H9 (cell line): ENCODE data around the gene CHN1. TPM values are rescaled to one million over a fixed set of nuclear protein-coding genes. Genes with fewer than 3 reads are reported as not detected.

ENCODE experiments used
- DNase-seq: peaks from one replicate; pipeline ENCODE4 v3.0.0-alpha.2; 2017
- H2AFZ ChIP-seq: one replicate; pipeline ENCODE4 v1.6.1; 2013; ENCODE audit warnings: mild to moderate bottlenecking, low read length, control low read depth, moderate library complexity
- H2AK5ac ChIP-seq: 2 replicates; pipeline ENCODE4 v1.6.1; 2013; ENCODE audit warnings: low read length, control low read depth, mixed read lengths; ENCODE audit not compliant: insufficient read length
- H2BK120ac ChIP-seq: one replicate; pipeline ENCODE4 v1.6.1; 2013; ENCODE audit warnings: low read depth, mild to moderate bottlenecking, low read length, control low read depth, inconsistent platforms; ENCODE audit not compliant: poor library complexity, severe bottlenecking
- H2BK12ac ChIP-seq: 2 replicates; pipeline ENCODE4 v1.6.1; 2013; ENCODE audit warnings: low read length, control low read depth, mixed read lengths, low read depth; ENCODE audit not compliant: insufficient read length
- H2BK15ac ChIP-seq: 2 replicates; pipeline ENCODE4 v1.6.1; 2013; ENCODE audit warnings: low read depth, low read length, control low read depth
- H2BK20ac ChIP-seq: one replicate; pipeline ENCODE4 v1.6.1; 2013; ENCODE audit warnings: low read depth, mild to moderate bottlenecking, low read length, control low read depth, inconsistent platforms; ENCODE audit not compliant: poor library complexity, severe bottlenecking
- H2BK5ac ChIP-seq: 2 replicates; pipeline ENCODE4 v1.6.1; 2013; ENCODE audit warnings: low read length, control low read depth, mixed read lengths; ENCODE audit not compliant: insufficient read length
- H3K14ac ChIP-seq: 2 replicates; pipeline ENCODE4 v1.6.1; 2013; ENCODE audit warnings: low read length, control low read depth; ENCODE audit not compliant: insufficient read depth
- H3K18ac ChIP-seq: 2 replicates; pipeline ENCODE4 v1.6.1; 2013; ENCODE audit warnings: low read depth, mild to moderate bottlenecking, mixed read lengths, low read length, control low read depth; ENCODE audit not compliant: insufficient read length
- H3K23ac ChIP-seq: 2 replicates; pipeline ENCODE4 v1.6.1; 2013; ENCODE audit warnings: low read length, control low read depth, mixed read lengths, low read depth; ENCODE audit not compliant: insufficient read length
- H3K23me2 ChIP-seq: 2 replicates; pipeline ENCODE4 v1.6.1; 2013; ENCODE audit warnings: low read depth, mild to moderate bottlenecking, mixed read lengths, low read length, control low read depth; ENCODE audit not compliant: insufficient read length, poor library complexity, severe bottlenecking
- H3K27ac ChIP-seq: 2 replicates; pipeline ENCODE4 v1.5.1; 2013; ENCODE audit warnings: low read length, control low read depth, mixed read lengths, low read depth; ENCODE audit not compliant: insufficient read length
- H3K27me3 ChIP-seq: 2 replicates; pipeline ENCODE4 v1.6.1; 2013; ENCODE audit warnings: low read length, control low read depth, inconsistent platforms; ENCODE audit not compliant: insufficient read depth
- H3K4ac ChIP-seq: 2 replicates; pipeline ENCODE4 v1.6.1; 2013; ENCODE audit warnings: low read depth, mild to moderate bottlenecking, control low read depth, inconsistent platforms, low read length, moderate library complexity
- H3K4me1 ChIP-seq: 2 replicates; pipeline ENCODE4 v1.6.1; 2013; ENCODE audit warnings: low read length, control low read depth, inconsistent platforms; ENCODE audit not compliant: insufficient read depth
- H3K4me2 ChIP-seq: 2 replicates; pipeline ENCODE4 v1.6.1; 2013; ENCODE audit warnings: low read length, control low read depth, mixed read lengths; ENCODE audit not compliant: insufficient read length, insufficient read depth
- H3K56ac ChIP-seq: 2 replicates; pipeline ENCODE4 v1.6.1; 2013; ENCODE audit warnings: low read depth, mild to moderate bottlenecking, mixed read lengths, low read length, control low read depth; ENCODE audit not compliant: insufficient read length
- H3K79me1 ChIP-seq: 2 replicates; pipeline ENCODE4 v1.6.1; 2013; ENCODE audit warnings: low read depth, mild to moderate bottlenecking, moderate library complexity, low read length, control low read depth, inconsistent platforms; ENCODE audit not compliant: insufficient read depth, poor library complexity, severe bottlenecking
- H3K79me2 ChIP-seq: 2 replicates; pipeline ENCODE4 v1.6.1; 2013; ENCODE audit warnings: low read length, control low read depth, inconsistent platforms; ENCODE audit not compliant: insufficient read depth
- H3K9ac ChIP-seq: 2 replicates; pipeline ENCODE4 v1.6.1; 2013; ENCODE audit warnings: low read length, control low read depth, mixed read lengths; ENCODE audit not compliant: insufficient read length; ENCODE audit errors: extremely low read depth
- H3K9me3 ChIP-seq: one replicate; pipeline ENCODE4 v1.6.1; 2013; ENCODE audit warnings: low read depth, low read length, inconsistent platforms; ENCODE audit not compliant: control insufficient read depth
- H3T11ph ChIP-seq: one replicate; pipeline ENCODE4 v1.6.1; 2013; ENCODE audit warnings: mild to moderate bottlenecking, low read length, control low read depth, inconsistent platforms
- H4K20me1 ChIP-seq: one replicate; pipeline ENCODE4 v1.6.1; 2013; ENCODE audit not compliant: control insufficient read depth, insufficient read length, insufficient read depth
- H4K5ac ChIP-seq: 2 replicates; pipeline ENCODE4 v1.6.1; 2013; ENCODE audit warnings: low read depth, mild to moderate bottlenecking, mixed read lengths, low read length, control low read depth; ENCODE audit not compliant: insufficient read length
- H4K8ac ChIP-seq: replicated peaks from 2 replicates; pipeline ENCODE4 v1.6.1; 2013; ENCODE audit warnings: low read length, control low read depth, mixed read lengths, low read depth; ENCODE audit not compliant: insufficient read length
- H4K91ac ChIP-seq: 2 replicates; pipeline ENCODE4 v1.6.1; 2013; ENCODE audit warnings: low read depth, mild to moderate bottlenecking, moderate library complexity, mixed read lengths, low read length, control low read depth; ENCODE audit not compliant: insufficient read length
- H3K27ac Mint-ChIP-seq, 3 experiments: 2 replicates in 2 of 3; 3 replicates in 1 of 3; pipeline ENCODE4 v1.8.0; 2020 to 2021; ENCODE audit warnings: mixed read lengths in 3 of 3, mild to moderate bottlenecking in 1 of 3, moderate library complexity in 1 of 3
- H3K27me3 Mint-ChIP-seq: 2 replicates; pipeline ENCODE4 v1.8.0; 2021; ENCODE audit warnings: low read depth, mild to moderate bottlenecking, moderate library complexity, mixed read lengths
- H3K36me3 Mint-ChIP-seq, 3 experiments: 2 replicates in 2 of 3; 3 replicates in 1 of 3; pipeline ENCODE4 v1.8.0; 2020 to 2021; ENCODE audit warnings: low read depth in 3 of 3, mixed read lengths in 3 of 3; ENCODE audit not compliant: insufficient read depth in 1 of 3
- H3K4me1 Mint-ChIP-seq, 2 experiments: 2 replicates each; pipeline ENCODE4 v1.8.0; 2020; ENCODE audit warnings: mixed read lengths in 2 of 2
- H3K4me3 Mint-ChIP-seq, 2 experiments: 2 replicates in 1 of 2; 3 replicates in 1 of 2; pipeline ENCODE4 v1.8.0; 2020 to 2021; ENCODE audit warnings: mild to moderate bottlenecking in 2 of 2, mixed read lengths in 2 of 2, moderate library complexity in 1 of 2
- H3K9me3 Mint-ChIP-seq, 2 experiments: 2 replicates in 1 of 2; 3 replicates in 1 of 2; pipeline ENCODE4 v1.8.0; 2020; ENCODE audit warnings: mild to moderate bottlenecking in 2 of 2, mixed read lengths in 2 of 2, moderate library complexity in 1 of 2
- WGBS: extraction: QIAGEN DNeasy Blood & Tissue Kit; methylation state at CpG from one replicate; pipeline ENCODE4 v1.1.7; 2013; ENCODE audit warnings: missing lambda C conversion rate, low lambda C conversion rate, mixed read lengths; ENCODE audit not compliant: insufficient read length; ENCODE audit errors: extremely low coverage; 5-methylcytosine and 5-hydroxymethylcytosine counted together
- total RNA-seq: library from RNA; stranded (reverse); gene quantifications from 2 replicates; pipeline ENCODE4 v1.2.1, GENCODE V29; 2021
- TF ChIP-seq, protein P1 (sequence below): fragments of 200-600 bp; sonication (generic); conservative IDR thresholded peaks from 3 replicates; pipeline ENCODE4 v1.8.0; 2021; ENCODE audit warnings: antibody characterized with exemption, mild to moderate bottlenecking

CHN1 gene
- total RNA-seq, 1 experiment from 2014 or later = 33.9 TPM

DNA sequence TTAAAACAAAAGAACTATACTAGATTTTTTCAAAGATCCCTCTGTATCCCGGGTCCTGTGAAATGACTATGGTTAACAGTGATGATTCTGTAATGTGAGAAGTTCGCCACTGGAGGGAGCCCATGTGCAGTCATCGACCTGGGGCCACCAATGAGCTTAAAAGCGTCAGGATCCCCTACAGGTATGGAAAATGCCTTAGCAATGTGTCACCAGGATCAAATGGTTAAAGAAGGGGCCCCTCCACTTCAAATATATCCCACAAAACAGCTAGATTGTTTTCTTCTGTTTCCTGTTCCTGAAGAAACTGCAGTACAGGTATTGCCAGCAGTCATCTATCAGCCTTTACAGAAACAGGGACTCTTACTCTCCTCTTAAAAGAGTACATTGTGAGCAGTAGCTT, 256.2 kb downstream of the CHN1 start:
- H3K4ac ChIP-seq = no peak overlapping the region
- H2AFZ ChIP-seq = no peak overlapping the region
- H3K23ac ChIP-seq = no peak overlapping the region
- no peak overlapping the region for H2BK20ac ChIP-seq
- TF ChIP-seq, protein P1, sequence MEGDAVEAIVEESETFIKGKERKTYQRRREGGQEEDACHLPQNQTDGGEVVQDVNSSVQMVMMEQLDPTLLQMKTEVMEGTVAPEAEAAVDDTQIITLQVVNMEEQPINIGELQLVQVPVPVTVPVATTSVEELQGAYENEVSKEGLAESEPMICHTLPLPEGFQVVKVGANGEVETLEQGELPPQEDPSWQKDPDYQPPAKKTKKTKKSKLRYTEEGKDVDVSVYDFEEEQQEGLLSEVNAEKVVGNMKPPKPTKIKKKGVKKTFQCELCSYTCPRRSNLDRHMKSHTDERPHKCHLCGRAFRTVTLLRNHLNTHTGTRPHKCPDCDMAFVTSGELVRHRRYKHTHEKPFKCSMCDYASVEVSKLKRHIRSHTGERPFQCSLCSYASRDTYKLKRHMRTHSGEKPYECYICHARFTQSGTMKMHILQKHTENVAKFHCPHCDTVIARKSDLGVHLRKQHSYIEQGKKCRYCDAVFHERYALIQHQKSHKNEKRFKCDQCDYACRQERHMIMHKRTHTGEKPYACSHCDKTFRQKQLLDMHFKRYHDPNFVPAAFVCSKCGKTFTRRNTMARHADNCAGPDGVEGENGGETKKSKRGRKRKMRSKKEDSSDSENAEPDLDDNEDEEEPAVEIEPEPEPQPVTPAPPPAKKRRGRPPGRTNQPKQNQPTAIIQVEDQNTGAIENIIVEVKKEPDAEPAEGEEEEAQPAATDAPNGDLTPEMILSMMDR = peak; percentile 92
- no peaks in the 10 kb centered on the region for H3K23me2 ChIP-seq
- no peak overlapping the region for H2BK12ac ChIP-seq
- no CpG with 5 or more reads among the region's 4 CpGs for WGBS
- H2BK15ac ChIP-seq = no peak overlapping the region
- H3K27ac Mint-ChIP-seq = peak overlapping the region in 1 of 3 experiments; percentile 82; a peak in 1 of 7 replicates
- peak; percentile 84 for DNase-seq
- H3K18ac ChIP-seq = no peak overlapping the region
- H3K9me3 ChIP-seq = no peaks in the 10 kb centered on the region
- H4K91ac ChIP-seq = no peak overlapping the region
- no peak overlapping the region for H3K14ac ChIP-seq
- H3K27me3 ChIP-seq = no peaks in the 10 kb centered on the region
- H4K20me1 ChIP-seq = no peaks in the 10 kb centered on the region
- no peaks in the 10 kb centered on the region for H3K9me3 Mint-ChIP-seq
- H2AK5ac ChIP-seq = no peak overlapping the region
- no peaks in the 10 kb centered on the region for H3K79me1 ChIP-seq
- peaks cover 2% of the 10 kb centered on the region; the same call in 1 of the 2 replicates for H3K4me1 ChIP-seq
- no peak overlapping the region for H2BK5ac ChIP-seq
- no peaks in the 10 kb centered on the region for H3K79me2 ChIP-seq
- no peak overlapping the region for H2BK120ac ChIP-seq
- no peak overlapping the region for H4K8ac ChIP-seq
- no peak overlapping the region for H3K4me3 Mint-ChIP-seq
- no peak overlapping the region for H3T11ph ChIP-seq
- H3K27ac ChIP-seq = no peak overlapping the region
- H3K27me3 Mint-ChIP-seq = no peaks in the 10 kb centered on the region
- no peak overlapping the region for H3K4me2 ChIP-seq
- peaks cover 17 to 27% of the 10 kb centered on the region in 2 experiments for H3K4me1 Mint-ChIP-seq
- H3K36me3 Mint-ChIP-seq = no peaks in the 10 kb centered on the region
- H4K5ac ChIP-seq = no peak overlapping the region
- H3K9ac ChIP-seq = no peak overlapping the region
- H3K56ac ChIP-seq = no peak overlapping the region

Other genes starting within 250 kb of the CHN1 start
- not detected in 2 replicates for gene CHRNA1, start 240.9 kb downstream of the CHN1 start, total RNA-seq
- gene ATF2, start 162.8 kb upstream of the CHN1 start, total RNA-seq = 34.9 and 40.9 TPM in 2 replicates
- gene ATP5MC3, start 176.3 kb upstream of the CHN1 start, total RNA-seq = 326 and 334 TPM in 2 replicates